Brain pericyte (primary cell): ENCODE results near the gene IGFL4.

Experiments
- DNase-seq: peaks from one replicate; pipeline ENCODE4 v3.0.0-alpha.2; 2012; ENCODE audit warnings: low read depth, low spot score

The IGFL4 gene

DNA sequence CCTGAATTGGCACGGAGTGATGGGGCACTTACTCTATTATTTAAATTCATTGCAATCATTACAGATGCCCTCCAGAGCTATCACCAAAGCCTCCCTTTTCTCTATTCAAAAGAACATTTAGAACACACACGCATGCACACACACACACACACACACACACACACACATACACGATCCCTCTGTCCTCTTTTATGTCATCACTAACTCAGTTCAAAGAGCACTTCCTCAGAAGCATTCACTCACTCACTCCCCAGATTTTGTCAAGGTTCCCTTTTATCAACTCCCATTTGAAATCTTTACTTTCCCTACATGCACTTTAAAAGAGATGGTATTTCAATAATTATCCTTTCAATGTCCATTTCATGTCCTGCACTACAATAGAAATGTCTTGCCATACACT lies 22.4 kb upstream of the IGFL4 start:
- DNase-seq = no peak

DNA sequence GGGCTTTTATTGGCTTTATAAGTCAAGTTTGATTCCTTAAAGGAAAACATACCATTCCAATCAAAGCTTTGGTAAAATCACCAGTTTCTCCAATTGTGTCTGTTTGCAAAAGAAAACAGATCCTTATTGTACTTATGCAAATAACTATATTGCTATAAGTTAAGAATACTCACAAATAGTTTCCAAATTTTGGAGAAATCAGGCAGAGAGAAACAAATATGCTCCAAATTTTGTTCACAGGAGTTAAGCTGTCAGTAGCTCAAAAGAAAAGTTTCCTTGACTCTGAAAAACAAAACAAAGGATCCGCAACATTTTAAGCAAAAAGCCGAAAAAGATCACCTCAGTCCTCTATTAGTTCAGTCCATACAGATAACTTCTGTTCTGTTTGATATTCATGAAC lies 19.2 kb upstream of the IGFL4 start:
- DNase-seq = no peak

DNA sequence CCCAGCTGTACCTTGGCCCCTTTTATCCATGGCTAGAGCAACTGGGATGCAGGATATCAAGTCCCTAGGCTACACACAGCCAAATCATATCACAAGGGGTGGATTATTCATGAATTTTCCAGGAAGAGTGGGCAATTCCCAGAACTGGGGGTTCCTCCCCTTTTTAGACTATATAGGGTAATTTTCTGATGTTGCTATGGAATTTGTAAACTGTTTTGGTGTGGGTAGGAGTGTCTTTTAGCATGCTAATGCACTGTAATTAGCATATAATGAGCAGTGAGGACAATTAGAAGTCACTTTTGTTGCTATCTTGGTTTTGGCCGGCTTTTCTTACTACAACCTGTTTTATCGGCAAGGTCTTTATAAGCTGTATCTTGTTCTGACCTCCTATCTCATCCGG lies 18.0 kb upstream of the IGFL4 start:
- no peak for DNase-seq

DNA sequence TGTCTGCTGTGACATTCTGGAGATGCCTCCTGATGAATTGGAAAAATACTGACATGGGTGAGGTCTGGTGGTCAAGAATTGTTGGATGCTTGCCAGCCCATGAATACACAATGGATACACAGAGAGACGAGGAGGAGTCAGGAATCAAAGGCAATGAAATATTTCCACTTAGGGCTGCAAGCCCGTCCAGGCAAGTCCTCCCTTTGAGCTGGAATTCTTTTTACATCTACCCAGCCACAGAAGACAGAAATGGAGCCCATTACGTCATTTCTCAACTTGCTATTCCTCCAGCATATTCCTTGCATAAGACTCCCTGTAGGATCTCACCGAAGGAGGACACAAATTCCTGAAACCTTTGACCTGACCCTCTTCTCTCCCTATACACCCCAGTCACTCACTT lies 15.7 kb upstream of the IGFL4 start:
- DNase-seq = no peak

DNA sequence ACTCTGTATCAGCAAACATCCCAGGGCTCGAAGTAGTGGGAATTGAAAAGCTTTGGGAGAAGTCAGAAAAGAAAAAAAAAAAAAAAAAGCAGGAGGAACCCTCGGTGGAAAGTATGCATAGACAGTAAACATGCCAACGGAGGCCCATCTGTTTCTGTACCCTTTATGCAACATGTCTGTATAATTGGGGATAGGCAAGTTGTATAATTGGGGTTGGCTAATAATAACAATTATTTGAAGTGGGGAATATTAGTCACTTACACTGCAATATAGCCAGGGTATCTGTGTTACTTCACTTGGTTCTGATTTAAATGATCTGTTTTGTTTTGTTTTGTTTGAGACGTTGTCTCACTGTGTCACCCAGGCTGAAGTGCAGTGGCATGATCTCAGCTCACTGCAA lies 12.1 kb upstream of the IGFL4 start:
- DNase-seq = no peak

DNA sequence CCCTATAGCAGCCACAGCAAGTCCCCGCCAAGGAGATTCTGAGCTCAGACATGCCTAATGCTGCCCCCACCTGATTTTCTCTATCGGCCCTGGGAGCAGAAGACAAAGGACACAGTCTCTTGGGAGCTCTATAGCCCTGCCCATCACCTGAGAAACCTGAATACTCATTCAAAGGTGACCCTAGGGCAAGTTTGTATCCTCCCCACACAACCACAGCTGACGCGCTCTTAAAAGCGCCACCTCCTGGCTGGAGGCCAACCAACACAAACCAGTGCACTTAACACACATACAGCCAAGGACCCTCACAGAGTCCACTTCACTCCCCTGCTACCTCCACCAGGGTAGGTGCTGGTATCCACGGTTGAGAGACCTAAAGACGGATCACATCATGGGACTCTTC lies 8.8 kb upstream of the IGFL4 start:
- no peak for DNase-seq

DNA sequence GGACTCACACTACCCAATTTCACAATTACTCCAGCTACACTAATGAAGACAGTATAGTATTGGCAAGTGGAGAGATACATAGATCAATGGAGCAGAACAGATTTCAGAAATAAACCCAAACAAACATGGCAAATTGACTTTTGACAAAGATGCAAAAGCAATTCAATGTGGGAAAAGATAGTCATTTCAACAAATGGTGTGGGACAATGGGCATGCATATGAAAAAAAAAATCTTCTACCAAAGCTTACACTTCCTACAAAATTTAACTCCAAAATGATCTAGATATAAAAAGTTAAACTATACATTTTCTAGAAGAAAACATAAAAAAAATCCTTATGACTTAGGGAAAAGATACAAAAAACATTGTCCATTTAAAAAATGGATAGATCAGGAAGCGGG lies 2.7 kb upstream of the IGFL4 start:
- DNase-seq = no peak

DNA sequence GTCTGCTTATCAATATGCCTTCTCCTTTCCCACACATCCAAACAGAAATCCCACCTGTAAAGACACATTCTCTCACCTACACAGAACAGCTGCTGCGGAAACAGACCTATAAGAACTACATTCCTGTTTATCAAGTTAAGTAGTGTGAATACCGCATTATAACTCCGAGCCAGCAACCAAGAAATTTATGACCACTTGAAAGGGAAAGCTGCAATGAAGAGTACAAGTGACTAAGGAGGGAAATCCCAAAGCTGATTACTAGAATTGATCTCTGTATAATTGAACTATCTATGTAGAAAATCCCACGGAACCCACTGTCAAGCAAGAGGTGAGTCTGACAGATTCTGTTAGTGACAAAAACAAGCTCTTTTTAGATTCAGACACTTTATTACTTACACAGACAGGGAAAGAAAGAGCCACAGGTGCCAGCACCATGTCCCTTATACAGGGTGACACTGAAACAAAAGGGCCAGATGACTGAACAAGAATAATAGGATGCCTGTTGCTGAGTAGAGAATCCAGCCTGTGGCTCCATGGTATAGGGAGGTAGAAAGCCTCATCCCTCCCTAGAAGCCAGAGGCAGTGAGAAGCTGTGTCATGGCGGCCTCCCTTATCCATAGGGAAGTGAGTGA lies 1.6 kb upstream of the IGFL4 start:
- no peak for DNase-seq

DNA sequence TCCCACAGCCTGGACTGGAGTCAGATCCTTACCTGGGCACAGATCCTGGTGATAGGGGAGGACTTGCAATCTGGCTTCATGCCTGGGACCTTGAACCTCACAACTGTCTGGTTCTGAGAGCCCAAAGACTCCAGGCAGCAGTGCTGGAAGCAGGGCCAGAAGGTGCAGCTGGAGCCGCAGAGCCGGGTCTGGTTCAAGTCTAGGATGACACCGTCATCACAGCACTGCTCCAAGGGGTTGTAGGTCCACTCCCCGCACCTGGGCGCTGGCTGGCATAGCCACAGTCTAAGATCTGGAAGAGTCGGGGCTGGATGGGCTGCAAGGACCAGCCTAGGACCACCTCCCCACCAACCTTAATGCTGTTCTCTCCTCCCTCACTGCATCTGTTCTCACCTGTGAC lies 677 bp downstream of the IGFL4 start:
- no peak for DNase-seq

DNA sequence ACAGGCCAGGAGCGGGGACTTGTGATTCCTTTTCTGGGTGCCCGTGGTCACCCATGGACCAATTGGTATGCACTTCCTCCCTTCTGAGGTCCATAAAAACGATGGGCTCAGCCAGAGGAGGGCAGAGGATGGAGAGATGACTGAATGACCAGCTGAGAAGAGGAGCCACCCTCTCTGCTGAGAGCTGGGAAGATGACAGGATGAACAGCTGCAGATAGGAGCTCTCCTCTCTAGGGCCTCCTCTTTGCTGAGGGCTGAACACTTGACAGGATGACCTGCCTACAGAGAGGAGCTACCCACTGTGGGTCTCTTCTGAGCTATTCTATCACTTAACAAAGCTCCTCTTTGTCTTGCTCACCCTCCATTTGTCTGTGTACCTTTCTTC lies 4.1 kb downstream of the IGFL4 start:
- DNase-seq = no peak

DNA sequence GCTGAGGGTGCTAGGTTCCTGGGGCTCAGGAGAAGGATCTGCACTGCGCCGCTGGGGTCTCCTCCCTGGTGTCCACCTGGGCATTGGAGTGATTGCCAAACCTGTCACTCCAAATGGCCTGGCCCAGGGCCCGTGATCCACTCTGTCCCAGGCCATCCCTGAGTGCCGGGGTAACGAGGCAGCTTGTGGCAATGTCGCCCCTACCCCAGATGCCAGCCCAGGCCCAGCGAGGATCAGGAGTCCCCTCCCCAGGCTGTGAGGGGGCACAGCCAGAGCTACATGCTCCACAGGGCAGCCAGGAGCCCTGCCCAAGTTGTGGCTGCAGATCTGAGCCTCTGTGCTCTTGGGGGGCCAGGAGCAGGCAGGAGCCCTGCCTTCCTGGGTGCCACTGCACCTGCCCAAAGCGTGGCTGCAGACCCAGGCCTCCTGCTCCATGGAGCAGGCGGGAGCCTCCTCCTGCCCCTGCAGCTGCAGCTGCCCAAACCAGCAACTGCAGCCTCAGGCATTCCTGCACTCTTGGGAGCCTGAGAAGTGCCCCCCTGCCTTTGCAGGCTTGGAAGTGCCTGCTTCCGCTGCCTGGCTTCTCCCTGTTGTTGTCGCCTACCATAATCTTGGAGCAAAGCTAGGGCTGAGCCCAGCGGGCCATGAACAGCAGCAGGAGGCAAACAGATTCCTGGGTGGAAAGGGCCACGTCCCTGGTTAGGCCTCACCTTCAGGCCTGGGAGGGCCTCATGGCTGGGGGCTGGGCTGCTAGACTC lies 4.6 kb downstream of the IGFL4 start:
- DNase-seq = no peak

DNA sequence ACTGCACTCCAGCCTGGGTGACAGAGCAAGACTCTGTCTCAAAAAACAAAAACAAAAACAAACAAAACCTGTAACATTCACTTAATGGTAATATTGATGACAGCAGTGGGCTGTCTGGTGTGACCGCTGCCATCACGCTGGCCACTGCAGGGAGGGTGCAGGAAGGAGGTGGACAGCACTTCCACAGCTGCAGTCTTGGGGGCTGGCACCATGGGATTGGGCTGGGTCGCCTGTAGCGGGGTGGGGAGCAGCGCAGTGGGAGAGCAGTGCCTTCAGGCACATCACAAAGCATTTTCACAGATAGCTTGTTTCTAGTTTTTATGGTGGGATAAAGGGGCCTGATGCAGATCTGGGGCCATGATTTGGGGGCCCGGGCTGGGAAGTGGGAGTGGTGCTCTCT lies 5.3 kb downstream of the IGFL4 start:
- no peak for DNase-seq

DNA sequence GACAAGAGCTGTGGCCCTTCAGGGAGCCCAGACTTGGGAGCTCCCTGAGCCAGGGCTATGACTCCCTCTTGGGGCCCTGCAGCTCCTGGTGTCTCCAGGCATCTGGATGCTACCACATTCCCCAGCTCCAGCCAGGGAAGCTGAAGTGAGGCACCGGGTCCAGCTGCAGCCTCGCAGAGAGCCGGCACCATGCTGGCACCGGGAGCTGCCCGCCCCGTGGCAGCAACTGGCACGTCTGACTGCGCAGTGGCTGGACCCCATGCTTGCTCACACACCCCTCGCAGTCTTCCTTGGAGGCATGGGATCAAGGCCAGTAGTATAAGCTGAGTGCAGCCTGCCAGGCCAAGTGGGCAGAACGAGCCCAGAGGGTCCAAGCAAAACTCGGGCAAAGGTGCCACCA lies 7.4 kb downstream of the IGFL4 start:
- DNase-seq = no peak

DNA sequence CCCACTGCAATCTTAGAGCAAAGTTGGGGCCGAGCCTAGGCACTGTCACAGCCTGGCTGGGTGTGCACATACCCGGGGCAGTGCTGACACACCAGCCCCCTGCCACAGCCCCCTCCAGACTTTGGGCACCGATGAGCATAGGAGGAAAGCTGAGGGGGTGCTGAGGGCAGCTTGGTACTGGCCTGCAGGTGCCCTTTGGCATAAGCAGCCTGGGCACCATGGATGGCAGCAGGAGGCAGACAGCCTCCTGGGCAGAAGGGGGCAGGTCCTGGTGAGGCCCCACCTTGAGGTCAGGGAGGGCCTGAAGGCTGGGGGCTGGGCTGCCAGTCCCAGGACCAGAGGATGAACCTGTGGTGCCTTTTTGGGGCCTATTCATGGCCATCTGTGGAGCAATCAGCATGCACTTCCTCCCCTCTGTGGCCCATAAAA lies 8.2 kb downstream of the IGFL4 start:
- DNase-seq = no peak

DNA sequence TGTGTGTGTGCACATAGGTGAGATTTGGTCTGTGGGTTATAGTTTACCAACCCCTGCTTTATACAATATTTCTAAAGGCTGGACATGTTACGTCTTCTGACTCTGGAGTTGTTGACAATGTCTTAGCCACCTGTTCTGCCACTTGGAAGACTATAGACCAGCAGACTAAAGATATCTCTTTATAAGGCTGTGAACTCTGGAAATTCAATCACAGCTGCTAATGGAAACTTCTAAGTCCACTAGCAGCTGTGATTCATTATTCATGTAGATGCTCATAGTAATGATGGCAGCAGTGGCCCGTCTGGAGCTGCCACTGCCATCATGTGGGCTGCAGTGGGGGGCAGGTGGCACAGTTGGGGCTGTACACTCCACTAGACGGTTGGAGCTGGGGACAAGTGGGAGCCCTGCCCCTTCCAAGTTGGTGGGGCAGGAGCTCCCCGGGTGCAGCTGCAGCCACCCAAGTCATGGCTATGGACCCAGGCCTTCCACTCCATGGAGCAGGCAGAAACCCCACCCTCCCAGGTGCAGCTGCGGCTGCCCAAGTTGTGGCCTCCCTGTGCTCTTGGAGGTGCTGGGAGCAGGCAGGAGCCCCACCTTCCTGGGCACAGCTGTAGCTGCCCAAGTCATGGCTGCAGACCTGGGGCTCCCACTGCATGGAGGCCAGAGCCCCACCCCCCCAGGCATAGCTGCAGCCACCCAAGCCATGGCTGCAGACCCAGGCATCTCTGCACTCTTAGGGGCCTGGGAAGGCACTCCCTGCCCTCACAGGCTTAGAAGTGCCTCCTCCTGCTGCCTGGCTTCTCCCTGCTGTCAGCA lies 8.8 kb downstream of the IGFL4 start:
- DNase-seq = no peak

DNA sequence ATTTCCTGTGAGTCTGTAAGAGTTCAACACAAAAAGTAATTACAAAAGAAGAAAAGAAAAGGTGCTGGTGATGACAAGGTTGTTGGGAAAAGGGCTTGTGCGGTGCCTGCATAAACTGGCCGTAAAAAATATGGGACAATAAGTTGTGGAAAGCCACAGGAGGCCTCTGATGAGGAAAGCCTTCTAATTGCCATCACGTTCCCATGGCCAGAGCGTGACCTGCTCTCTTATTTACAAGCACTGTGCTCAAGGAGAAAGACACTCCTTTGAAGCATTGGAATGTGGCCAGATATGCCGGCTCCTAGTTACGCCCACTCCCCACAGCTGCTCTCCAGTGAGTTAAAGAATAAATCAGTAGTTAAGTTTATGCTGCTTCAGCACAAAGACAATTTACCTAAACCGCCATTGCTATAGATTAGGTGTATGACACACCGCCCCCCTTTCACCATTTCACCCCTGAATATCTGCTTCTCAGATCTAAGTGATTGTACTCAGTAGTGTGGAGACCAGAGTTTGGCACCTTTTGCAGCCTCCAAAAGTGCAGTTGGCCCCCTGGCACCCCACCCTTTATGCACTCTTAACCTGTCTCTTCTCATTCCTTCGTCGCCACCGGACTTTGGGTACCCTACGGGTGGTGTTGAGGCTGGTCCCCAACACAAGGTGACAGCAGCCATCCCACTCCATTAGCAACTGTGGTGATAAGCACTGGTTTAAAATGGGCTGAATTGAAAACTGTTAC lies 9.8 kb downstream of the IGFL4 start:
- DNase-seq = no peak

DNA sequence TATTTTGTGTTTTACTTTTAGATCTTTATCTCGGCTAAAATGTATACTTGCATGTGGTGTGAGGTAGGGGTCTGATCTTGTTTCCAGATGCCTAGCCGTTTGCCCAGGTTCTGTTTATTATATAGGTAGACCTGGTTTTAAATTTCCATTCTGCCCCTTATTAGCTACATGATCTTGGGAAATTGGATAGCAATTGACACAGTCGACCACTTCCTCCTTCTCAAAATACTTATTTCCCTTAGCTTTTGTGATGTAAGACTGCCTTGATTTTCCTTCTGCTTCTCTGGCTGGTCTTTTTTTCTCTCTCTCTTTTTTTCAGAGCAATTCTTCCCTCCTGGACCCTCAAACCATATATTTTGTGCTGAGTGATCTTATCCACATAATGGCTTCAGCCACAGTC lies 15.0 kb downstream of the IGFL4 start:
- no peak for DNase-seq

DNA sequence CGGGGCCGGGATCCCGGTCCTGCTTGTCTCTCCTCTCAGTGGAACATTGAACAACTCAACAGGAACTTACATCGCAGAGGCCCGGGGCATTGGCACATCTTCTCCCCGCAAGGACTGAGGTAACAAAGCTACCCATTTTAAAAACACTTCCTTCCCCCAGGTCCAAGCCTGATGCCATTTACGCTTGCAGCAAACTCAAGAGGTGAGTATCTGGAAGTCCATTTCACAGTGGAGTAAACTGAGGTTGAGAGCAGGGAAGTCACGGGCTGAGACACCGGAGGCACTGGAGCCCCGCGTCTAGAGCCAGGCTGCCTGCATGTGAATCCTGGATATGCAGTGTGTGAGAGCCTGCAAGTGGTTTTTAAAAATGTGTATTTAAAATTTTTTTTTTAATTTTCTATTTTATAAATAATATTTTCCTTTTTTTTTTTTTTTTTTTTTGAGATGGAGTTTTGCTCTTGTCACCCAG lies 17.5 kb downstream of the IGFL4 start:
- DNase-seq = no peak

DNA sequence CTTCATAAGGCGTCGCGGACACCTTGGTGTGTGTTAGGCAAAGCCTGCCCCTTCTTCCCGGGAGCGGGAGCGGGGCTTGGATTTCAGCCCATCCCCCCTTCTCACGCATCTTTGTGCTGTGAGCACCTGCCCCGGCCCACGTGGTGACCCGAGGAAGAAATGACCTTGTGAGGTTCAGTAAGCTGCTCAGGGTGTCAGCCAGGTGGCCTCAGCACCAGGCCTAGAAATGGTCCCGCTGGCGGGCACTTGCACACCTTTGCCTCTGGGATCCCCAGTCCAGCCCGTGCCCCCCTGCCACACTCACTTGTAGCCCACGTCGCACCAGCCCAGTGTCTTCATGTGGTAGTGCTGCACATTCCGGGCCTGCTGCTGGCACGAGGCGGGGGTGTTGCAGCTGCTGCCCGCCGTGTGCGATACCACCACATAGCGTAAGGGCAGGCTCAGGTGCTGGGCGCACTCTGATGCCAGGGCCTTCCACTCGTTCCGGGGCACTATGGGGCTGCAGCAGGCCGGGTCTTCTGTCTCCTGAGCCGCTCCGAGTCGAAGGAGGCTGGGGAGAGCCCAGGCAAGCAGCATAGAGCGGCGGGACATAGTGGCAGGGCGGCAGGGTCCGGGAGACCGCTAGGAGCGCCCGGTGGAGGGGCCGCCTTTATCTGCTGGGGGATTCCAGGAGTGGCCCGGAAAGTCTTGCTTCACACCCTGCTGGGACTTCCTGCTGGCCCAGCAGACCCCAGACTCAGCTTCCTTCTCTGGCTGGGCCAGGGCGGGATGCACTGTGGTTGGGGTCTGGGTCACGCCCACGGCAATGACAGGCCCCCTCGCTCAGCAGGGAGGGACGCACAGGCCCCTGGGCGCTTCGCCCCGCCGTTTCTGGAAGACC lies 18.1 kb downstream of the IGFL4 start, which contains the start of gene PGLYRP1:
Gene PGLYRP1, minus strand, starts transcription at position 623 of the 880 bp plus-strand sequence. Its CDS starts 32 bp downstream, at position 591.
- no peak for DNase-seq

DNA sequence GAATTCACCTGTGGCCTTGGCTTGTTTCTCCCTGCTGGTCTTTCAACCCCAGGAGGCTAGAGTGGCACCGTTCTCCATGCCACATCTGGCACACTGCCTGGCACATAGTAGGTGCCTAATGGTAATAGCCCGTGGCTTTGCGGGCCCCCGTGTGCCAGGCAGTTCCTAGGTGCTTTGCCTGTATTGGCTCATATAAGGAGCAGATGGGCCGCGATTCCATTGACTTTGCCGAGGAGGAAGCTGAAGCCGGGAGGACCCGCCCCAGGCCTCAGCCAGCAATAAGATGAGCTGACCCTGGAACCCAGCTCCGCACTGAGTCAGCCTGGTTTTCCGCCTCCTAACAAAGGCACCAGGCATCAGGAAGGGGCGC lies 18.8 kb downstream of the IGFL4 start:
- no peak for DNase-seq

DNA sequence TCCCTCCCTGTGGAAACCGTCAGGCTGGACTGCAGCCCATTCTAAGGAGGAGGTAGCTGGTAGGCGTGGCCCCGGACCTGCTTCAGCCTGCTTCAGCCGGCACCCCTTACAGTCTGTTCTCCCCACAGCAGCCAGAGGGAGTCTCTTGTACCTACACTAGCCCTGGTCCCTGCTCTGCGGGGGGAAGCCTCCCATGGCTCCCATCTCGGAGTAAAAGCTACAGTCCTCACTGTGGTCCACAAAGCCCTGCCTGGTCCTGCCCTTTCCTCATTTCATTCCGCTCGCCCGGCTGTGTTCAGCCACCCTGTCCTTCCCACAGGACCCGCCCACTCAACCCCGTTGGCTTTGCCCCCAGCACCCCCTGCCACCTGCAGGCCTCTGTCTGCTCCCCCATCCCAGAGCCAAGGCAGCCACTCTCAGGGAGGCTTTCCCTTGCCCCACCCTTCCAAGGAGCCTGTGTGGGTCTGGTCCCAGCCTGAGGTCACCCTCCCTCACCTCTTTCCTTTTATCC lies 19.2 kb downstream of the IGFL4 start:
- DNase-seq = no peak
